ENCODE results near the gene APLNR. TPM values are rescaled to one million over a fixed set of nuclear protein-coding genes. Genes with fewer than 3 reads are reported as not detected.
A peak's percentile ranks its signal among the peaks of the same experiment; 100 is the strongest.

APLNR gene
- total RNA-seq, 6 experiments from 2014 or later: 1.1 to 3.6 (median 2.1) TPM

DNA sequence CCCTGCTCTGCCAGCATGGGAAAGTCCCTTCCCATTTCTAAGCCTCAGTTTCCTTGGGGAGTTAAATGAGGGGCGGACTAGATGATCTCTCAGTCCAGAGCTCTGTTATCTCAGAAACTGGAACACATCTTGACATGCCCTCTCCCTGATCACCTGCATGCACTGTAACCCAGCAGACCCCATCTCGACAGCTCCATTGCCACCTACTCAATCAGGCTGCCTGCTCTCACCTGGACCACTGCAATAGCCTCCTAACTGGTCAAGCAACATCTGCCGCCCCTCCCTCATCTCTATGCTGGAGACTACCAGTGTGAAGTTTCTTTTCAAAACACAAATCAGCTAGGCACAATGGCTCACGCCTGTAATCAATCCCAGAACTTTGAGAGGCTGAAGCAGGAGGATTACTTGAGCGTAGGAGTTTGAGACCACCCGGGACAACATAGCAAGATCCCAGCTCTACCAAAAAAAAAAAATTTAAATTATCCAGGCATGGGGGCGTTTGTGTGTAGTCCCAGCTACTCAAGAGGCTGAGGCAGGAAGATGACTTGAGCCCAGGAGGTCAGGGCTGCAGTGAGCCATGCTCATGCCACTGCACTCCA lies 33.1 kb downstream of the APLNR start:
- H3K9me3 ChIP-seq: no peaks in the 10 kb centered on the region
- DNase-seq: no peak
- no peaks in the 10 kb centered on the region for H3K27me3 ChIP-seq
- ATAC-seq: no peak
- WGBS (ENCODE audit: insufficient coverage, low coverage, low lambda C conversion rate, missing lambda C conversion rate): 58% methylated on average over 7 of the region's 7 CpGs
- no peaks in the 10 kb centered on the region for H3K36me3 ChIP-seq
- H3K4me3 ChIP-seq: no peak overlapping the region
- TF ChIP-seq POLR2A (IDR thresholded peaks at IDR 0.05): no peak
- TF ChIP-seq, protein P1, sequence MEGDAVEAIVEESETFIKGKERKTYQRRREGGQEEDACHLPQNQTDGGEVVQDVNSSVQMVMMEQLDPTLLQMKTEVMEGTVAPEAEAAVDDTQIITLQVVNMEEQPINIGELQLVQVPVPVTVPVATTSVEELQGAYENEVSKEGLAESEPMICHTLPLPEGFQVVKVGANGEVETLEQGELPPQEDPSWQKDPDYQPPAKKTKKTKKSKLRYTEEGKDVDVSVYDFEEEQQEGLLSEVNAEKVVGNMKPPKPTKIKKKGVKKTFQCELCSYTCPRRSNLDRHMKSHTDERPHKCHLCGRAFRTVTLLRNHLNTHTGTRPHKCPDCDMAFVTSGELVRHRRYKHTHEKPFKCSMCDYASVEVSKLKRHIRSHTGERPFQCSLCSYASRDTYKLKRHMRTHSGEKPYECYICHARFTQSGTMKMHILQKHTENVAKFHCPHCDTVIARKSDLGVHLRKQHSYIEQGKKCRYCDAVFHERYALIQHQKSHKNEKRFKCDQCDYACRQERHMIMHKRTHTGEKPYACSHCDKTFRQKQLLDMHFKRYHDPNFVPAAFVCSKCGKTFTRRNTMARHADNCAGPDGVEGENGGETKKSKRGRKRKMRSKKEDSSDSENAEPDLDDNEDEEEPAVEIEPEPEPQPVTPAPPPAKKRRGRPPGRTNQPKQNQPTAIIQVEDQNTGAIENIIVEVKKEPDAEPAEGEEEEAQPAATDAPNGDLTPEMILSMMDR (IDR thresholded peaks at IDR 0.05): no peak
- intact Hi-C loops (cut with DNase I): no loop called here
- no peak overlapping the region for H3K27ac ChIP-seq
- H3K4me1 ChIP-seq: no peaks in the 10 kb centered on the region

DNA sequence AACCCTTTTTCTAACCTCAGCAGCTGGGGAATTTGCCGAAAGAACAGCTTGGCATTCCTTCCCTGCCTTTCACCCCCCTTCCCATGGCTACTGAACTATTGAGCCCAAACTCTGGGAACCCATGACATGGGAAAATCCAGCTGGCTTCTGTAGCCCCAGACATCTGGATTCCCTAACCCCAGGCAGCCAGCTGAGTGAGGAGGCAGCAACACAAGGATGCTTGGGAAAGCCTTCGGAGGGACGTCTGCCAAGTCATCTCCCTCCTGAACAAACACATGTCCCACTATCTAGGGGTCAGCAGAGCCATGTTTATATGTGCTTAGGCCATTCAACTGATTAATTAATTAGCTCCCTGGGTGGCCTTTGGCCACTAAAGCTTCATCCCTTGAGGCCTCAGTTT lies 33.7 kb downstream of the APLNR start:
- H3K4me1 ChIP-seq: no peaks in the 10 kb centered on the region
- H3K27me3 ChIP-seq: no peaks in the 10 kb centered on the region
- peak; percentile 72 to 73 (median 72) for ATAC-seq
- TF ChIP-seq, protein P1 (IDR thresholded peaks at IDR 0.05): no peak
- no peak for TF ChIP-seq POLR2A (IDR thresholded peaks at IDR 0.05)
- H3K27ac ChIP-seq: no peak overlapping the region
- intact Hi-C loops (cut with DNase I): no loop called here
- H3K4me3 ChIP-seq: no peak overlapping the region
- no peaks in the 10 kb centered on the region for H3K9me3 ChIP-seq
- WGBS (ENCODE audit: insufficient coverage, low coverage, low lambda C conversion rate, missing lambda C conversion rate): 36% methylated on average over 2 of the region's 3 CpGs
- no peaks in the 10 kb centered on the region for H3K36me3 ChIP-seq
- DNase-seq: peak in 2 of 3 donors; percentile 35 to 67

DNA sequence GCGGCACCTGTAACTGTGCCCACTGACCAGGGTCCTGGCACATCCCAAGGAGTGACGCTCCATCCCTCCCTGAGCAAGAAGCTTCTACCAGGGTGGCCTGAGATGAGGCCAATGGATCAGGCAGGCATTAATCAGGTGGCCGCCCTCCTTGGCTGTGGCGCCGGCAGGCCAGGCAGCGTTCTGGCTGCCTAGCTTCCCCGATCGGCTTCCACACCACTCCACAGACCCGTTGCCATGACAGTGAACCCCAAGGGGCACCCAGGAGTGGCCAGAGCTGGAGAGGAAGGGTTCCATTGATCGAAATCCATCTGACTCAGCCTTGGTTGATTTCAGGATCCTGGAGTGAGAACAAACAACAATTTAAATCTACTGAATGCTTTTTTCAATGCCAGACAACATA lies 34.8 kb downstream of the APLNR start:
- no peaks in the 10 kb centered on the region for H3K27me3 ChIP-seq
- ATAC-seq (no peak), DNase-seq (no peak)
- H3K27ac ChIP-seq: no peak overlapping the region
- no peaks in the 10 kb centered on the region for H3K36me3 ChIP-seq
- 58% methylated on average over 3 of the region's 10 CpGs for WGBS (ENCODE audit: insufficient coverage, low coverage, low lambda C conversion rate, missing lambda C conversion rate)
- no peaks in the 10 kb centered on the region for H3K9me3 ChIP-seq
- intact Hi-C loops (cut with DNase I): no loop called here
- no peaks in the 10 kb centered on the region for H3K4me1 ChIP-seq
- TF ChIP-seq POLR2A (IDR thresholded peaks at IDR 0.05): no peak
- TF ChIP-seq, protein P1 (IDR thresholded peaks at IDR 0.05): no peak
- no peak overlapping the region for H3K4me3 ChIP-seq

DNA sequence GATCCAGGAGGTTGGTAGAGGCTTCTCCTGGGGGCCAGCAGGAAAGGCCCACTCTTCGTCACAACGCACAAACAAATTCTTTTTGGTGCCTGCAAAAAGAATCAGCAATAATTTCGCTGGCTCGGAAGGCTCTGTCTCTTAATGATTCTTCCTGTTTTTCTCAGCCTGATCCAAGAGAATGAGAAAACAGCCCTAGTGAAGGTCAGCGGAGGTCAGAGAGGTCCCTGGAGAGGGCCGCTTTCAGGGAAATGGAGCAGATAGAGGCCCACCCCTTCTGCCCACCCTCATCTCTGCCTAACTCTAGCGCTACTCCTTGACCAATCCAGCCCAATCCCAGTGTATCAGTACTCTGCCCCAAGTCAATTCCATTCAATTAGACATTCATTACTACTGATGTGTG lies 36.1 kb downstream of the APLNR start:
- 28% methylated on average over 6 of the region's 7 CpGs for WGBS (ENCODE audit: insufficient coverage, low coverage, low lambda C conversion rate, missing lambda C conversion rate)
- intact Hi-C loops (cut with DNase I): no loop called here
- H3K9me3 ChIP-seq: no peaks in the 10 kb centered on the region

More for the DNA sequence above, 36.1 kb downstream of the APLNR start:
- DNase-seq (no peak), ATAC-seq (peak in 3 of 4 donors; percentile 18 to 40 (median 32))
- Histone ChIP-seq H3K27me3 (no peaks in the 10 kb centered on the region), H3K4me3 (no peak overlapping the region), H3K4me1 (no peaks in the 10 kb centered on the region), H3K36me3 (no peaks in the 10 kb centered on the region), H3K27ac (peak overlapping the region in 1 of 3 donors; percentile 18)
- TF ChIP-seq, protein P1 (IDR thresholded peaks at IDR 0.05): no peak
- no peak for TF ChIP-seq POLR2A (IDR thresholded peaks at IDR 0.05)

Data from right lobe of liver (tissue), 6 donors.